LNCAP (cell line): Measurements from ENCODE around the gene ARID3A.

Source experiments
- CTCF ChIP-seq: fragments of 450-650 bp; IDR thresholded peaks from 2 replicates; pipeline ENCODE4 v1.5.1; 2017; ENCODE audit warnings: mild to moderate bottlenecking

The ARID3A gene

GRCh38 chr19:1018932-1019615, 93.2 kb downstream of the ARID3A start:
- no peak for TF ChIP-seq CTCF

GRCh38 chr19:1019616-1019961, 93.8 kb downstream of the ARID3A start:
- TF ChIP-seq CTCF: no peak

GRCh38 chr19:1019980-1020867, 94.4 kb downstream of the ARID3A start:
- TF ChIP-seq CTCF: no peak

GRCh38 chr19:1020868-1021425, 95.1 kb downstream of the ARID3A start, which contains the start of gene TMEM259:
TMEM259 (minus strand) TSS chr19:1021123; CDS start chr19:1020996, 127 bp downstream.
- TF ChIP-seq CTCF: no peak
